Activated CD4-positive, alpha-beta T cell treated with anti-CD3 and anti-CD28 coated beads, Interleukin-2, amount 10 ng/mL, durations not matched to agents 24 days and 14 days (primary cell): Measurements from ENCODE around the gene CCDC73. TPM values are rescaled to one million over a fixed set of nuclear protein-coding genes. Genes with fewer than 3 reads are reported as not detected.
"Not testable (repeated sequence)": the region's sequence is repeated elsewhere in the genome, so short reads cannot be mapped to it uniquely, and the experiment has no call there.

ENCODE experiments used
- DNase-seq: peaks from one replicate; pipeline ENCODE4 v3.0.0; 2022
- H3K27ac Mint-ChIP-seq: one replicate; pipeline ENCODE4 v1.8.0; 2022; ENCODE audit warnings: mild to moderate bottlenecking, mixed read lengths
- H3K27me3 Mint-ChIP-seq: one replicate; pipeline ENCODE4 v1.8.0; 2022; ENCODE audit warnings: mixed read lengths
- H3K36me3 Mint-ChIP-seq: one replicate; pipeline ENCODE4 v1.8.0; 2022; ENCODE audit warnings: low read depth, mild to moderate bottlenecking, mixed read lengths
- H3K4me1 Mint-ChIP-seq: one replicate; pipeline ENCODE4 v1.8.0; 2021; ENCODE audit warnings: mixed read lengths
- H3K4me3 Mint-ChIP-seq: one replicate; pipeline ENCODE4 v1.8.0; 2022; ENCODE audit warnings: mild to moderate bottlenecking, moderate library complexity, mixed read lengths
- H3K9me3 Mint-ChIP-seq: one replicate; pipeline ENCODE4 v1.8.0; 2021; ENCODE audit warnings: mixed read lengths
- intact Hi-C: fragments of 100-400 bp; cut with micrococcal nuclease; formaldehyde crosslinking; loops from one replicate; pipeline ENCODE4 v1.15.1; 2023
- total RNA-seq: library from RNA; stranded (reverse); gene quantifications from 2 replicates; pipeline ENCODE4 v1.2.3, GENCODE V29; 2022

CCDC73 gene
- total RNA-seq, 1 donor from 2014 or later = not detected

DNA sequence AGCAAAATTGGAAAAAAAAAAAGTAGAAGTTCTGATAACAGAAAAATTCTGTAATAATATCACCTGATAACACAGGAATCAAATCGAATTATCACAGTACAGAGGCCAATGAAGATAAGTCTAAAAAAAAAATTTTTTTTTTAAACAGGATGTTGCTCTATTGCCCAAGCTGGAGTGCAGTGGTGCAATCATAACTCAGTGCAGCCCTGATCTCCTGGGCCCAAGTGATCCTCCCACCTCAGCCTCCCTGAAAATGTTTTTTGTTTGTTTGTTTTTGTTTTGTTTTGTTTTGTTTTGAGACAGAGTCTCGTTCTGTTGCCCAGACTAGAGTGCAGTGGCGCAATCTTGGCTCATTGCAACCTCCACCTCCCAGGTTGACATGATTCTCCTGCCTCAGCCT lies 29.2 kb upstream of the CCDC73 start:
- H3K36me3 Mint-ChIP-seq, H3K4me3 Mint-ChIP-seq, H3K27me3 Mint-ChIP-seq, H3K9me3 Mint-ChIP-seq, H3K4me1 Mint-ChIP-seq, H3K27ac Mint-ChIP-seq, DNase-seq: not testable (repeated sequence)
- intact Hi-C loops = loop anchor here (5.0 kb wide), 1 partner anchor 239 kb away; no protein-coding TSS in a partner anchor

DNA sequence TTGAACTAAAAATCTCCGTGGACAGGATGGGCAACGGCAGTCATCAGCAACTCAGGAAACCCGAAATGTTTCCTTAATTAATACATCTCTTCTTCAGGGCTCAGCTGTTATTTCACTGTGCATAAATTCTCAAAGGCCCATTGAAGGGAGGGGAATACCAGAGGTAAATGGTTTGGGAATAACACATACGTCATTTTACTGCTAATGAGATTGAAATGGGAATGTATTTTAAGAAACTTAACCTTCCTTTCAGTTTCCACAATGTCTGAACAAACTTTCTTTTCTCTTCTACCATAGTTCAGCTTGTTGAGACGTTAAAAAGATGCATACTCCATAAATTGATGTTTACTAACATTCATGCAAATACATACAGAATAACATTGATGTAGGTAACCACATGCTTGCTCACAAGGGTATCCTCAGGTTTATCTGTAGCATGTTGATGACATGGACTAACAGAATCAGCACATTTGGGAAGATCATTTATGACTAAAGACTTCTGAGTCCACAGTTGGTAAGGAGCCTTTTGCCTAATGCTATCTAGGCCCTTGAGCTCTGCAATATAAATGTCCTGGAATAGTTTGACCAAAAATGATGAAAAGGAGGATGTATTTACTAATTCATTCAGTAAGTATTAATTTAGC lies 27.6 kb upstream of the CCDC73 start:
- Mint-ChIP-seq H3K27me3 (no peaks in the 10 kb centered on the region), H3K27ac (peak overlapping the region; percentile 13), H3K4me3 (peak overlapping the region; percentile 17), H3K36me3 (no peaks in the 10 kb centered on the region), H3K4me1 (peaks cover 8% of the 10 kb centered on the region), H3K9me3 (no peaks in the 10 kb centered on the region)
- DNase-seq = no peak
- intact Hi-C loops = loop anchor here (1.0 to 5.0 kb wide), 2 partner anchors 7 to 240 kb away; partner anchors contain the start of gene PRRG4

DNA sequence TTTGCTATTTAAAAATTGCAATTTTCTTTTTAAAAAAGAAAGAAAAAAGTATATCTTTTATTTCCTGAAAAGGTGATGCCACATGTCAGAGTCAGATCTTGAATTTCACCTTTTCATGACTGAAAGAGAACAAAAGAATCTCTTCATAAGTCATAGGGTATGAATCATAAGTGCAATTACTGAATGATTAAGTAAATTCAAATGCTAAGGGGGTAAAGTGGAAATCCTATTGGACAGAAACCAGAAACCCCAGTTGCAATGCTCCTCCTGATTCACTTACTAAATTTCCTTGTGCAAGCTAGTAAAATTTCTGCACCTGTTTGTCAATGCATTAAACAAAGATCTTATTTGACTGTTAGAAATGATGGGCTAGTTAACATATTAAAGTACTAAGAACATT lies 27.1 kb upstream of the CCDC73 start:
- no peaks in the 10 kb centered on the region for H3K36me3 Mint-ChIP-seq
- H3K27ac Mint-ChIP-seq = peak overlapping the region; percentile 13
- H3K4me3 Mint-ChIP-seq = peak overlapping the region; percentile 17
- no peaks in the 10 kb centered on the region for H3K27me3 Mint-ChIP-seq
- DNase-seq = no peak
- H3K9me3 Mint-ChIP-seq = no peaks in the 10 kb centered on the region
- intact Hi-C loops = loop anchor here (1.0 to 5.0 kb wide), 2 partner anchors 8 to 241 kb away; partner anchors contain the start of gene PRRG4
- H3K4me1 Mint-ChIP-seq = peaks cover 8% of the 10 kb centered on the region

DNA sequence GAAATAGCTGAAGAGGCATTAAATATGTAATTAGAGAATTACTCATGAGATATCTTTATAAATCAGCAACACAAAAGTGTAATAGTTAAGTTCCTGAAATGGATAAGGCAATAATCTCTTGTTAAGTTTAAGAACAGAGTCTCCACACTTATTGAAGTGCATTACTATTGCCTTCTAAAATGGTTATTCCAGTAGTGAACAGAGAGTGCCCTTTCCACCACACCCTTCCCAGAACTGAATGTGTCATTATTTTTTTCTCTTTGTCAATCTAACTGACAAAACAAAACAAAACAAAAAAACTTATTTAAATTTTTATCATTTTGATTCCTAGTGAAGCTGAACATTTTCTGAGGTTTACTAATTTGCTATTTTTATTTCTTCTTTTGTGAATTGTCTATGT lies 26.0 kb upstream of the CCDC73 start:
- peaks cover 3% of the 10 kb centered on the region for H3K27me3 Mint-ChIP-seq
- no peak for DNase-seq
- peaks cover 8% of the 10 kb centered on the region for H3K4me1 Mint-ChIP-seq
- no peak overlapping the region for H3K4me3 Mint-ChIP-seq
- H3K9me3 Mint-ChIP-seq = no peaks in the 10 kb centered on the region
- no peaks in the 10 kb centered on the region for H3K36me3 Mint-ChIP-seq
- intact Hi-C loops = loop anchor here (5.0 kb wide), 1 partner anchor 242 kb away; no protein-coding TSS in a partner anchor
- H3K27ac Mint-ChIP-seq = no peak overlapping the region

DNA sequence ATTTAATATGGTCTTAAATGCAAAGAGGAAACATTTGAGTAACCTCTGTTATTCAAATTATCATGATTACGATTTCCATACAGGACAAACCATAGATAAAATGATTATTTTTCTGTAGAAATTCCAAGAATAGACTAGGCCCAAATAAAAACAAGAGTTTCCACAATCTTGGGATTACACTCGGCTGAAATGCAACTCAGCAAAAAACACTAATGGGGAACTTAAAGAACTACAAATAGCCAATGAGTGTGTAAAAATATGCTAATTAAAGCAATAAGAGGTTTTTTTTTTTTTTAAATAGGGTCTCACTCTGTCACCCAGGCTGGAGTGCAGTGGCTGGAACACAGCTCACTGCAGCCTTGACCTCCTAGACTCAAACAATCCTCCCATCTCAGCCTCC lies 24.7 kb upstream of the CCDC73 start:
- Mint-ChIP-seq H3K27ac (no peak overlapping the region), H3K9me3 (no peaks in the 10 kb centered on the region), H3K27me3 (peaks cover 5% of the 10 kb centered on the region), H3K4me3 (no peak overlapping the region), H3K36me3 (no peaks in the 10 kb centered on the region), H3K4me1 (peaks cover 8% of the 10 kb centered on the region)
- DNase-seq = no peak
- intact Hi-C loops = loop anchor here (10.0 kb wide), 1 partner anchor 506 kb away; no protein-coding TSS in a partner anchor

DNA sequence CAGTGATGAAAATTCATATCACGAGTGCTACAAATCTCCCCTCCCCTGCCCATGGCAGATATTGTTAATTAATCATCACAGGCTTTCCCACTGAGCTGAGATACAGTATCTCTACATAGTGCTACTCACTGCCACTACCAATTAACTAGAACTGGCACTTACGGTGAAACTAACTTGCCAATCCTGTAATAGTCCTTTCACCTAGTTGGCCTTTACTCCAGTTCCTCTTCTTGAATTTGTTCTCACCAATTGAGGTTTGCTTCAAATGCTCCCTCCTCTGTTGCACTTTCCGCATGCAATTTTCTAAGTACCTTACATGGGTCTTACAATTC lies 23.4 kb upstream of the CCDC73 start:
- Mint-ChIP-seq H3K27me3 (peaks cover 5% of the 10 kb centered on the region), H3K4me1 (peaks cover 8% of the 10 kb centered on the region), H3K9me3 (no peaks in the 10 kb centered on the region), H3K36me3 (no peaks in the 10 kb centered on the region), H3K4me3 (no peak overlapping the region), H3K27ac (no peak overlapping the region)
- intact Hi-C loops = loop anchor here (10.0 kb wide), 1 partner anchor 507 kb away; no protein-coding TSS in a partner anchor
- DNase-seq = no peak

DNA sequence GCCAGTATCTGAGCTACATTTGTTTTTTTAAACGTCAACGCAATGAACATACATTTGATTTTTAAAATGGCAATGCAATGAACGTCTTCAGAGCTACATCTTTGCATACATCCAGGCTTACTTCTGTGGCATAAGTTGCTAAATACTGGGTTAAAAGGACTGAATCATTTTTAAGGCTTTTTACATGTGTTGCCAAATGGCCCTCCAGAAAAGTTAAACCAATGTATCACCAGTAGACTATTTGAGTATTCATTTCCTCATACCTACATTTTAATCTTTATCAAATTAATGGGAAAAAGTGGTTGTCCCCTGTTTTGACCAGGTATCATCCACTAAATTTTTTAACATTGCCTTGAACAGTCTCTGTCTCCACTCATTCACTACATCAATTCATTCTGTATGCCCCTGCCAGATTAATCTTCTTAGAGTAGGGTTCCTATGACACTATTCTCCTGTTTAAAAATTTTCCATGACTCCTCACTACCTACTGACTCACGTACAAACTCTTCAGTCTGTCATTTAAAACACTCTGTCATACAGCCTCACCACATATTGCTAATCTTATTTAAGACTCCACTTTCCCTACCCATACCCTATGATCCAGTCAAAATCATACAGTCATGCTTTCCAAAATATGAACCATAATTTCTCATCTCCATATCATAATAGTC lies 22.9 kb upstream of the CCDC73 start:
- Mint-ChIP-seq H3K4me3 (no peak overlapping the region), H3K4me1 (peaks cover 8% of the 10 kb centered on the region), H3K27ac (no peak overlapping the region), H3K36me3 (no peaks in the 10 kb centered on the region), H3K9me3 (no peaks in the 10 kb centered on the region), H3K27me3 (peaks cover 5% of the 10 kb centered on the region)
- no peak for DNase-seq
- intact Hi-C loops = loop anchor here (10.0 kb wide), 1 partner anchor 507 kb away; no protein-coding TSS in a partner anchor

DNA sequence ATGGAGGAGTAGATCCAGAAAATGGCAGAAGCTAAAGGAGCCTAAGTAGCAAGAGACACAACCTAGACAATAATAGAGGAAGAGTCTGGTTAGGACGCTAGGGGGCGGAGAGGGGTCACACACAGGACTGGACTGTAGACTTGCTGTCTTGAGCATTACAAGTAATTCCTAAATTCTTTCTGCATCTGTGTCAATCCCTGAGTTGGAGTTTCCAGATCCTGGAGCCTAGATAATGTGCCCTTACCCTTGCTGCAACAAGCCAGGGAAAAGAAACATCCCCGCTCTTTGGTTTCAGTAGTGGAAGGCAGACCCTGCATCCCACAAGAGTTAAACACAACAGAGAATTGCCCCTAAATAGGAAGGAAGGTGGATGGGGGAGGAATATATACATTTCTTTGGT lies 14.9 kb upstream of the CCDC73 start:
- no peaks in the 10 kb centered on the region for H3K9me3 Mint-ChIP-seq
- DNase-seq = peak; percentile 85
- no peaks in the 10 kb centered on the region for H3K36me3 Mint-ChIP-seq
- no peaks in the 10 kb centered on the region for H3K4me1 Mint-ChIP-seq
- H3K4me3 Mint-ChIP-seq = no peak overlapping the region
- H3K27ac Mint-ChIP-seq = no peak overlapping the region
- intact Hi-C loops = loop anchor here (1.0 to 5.0 kb wide), 2 partner anchors 153 to 256 kb away; no protein-coding TSS in a partner anchor
- H3K27me3 Mint-ChIP-seq = peaks cover 9% of the 10 kb centered on the region

DNA sequence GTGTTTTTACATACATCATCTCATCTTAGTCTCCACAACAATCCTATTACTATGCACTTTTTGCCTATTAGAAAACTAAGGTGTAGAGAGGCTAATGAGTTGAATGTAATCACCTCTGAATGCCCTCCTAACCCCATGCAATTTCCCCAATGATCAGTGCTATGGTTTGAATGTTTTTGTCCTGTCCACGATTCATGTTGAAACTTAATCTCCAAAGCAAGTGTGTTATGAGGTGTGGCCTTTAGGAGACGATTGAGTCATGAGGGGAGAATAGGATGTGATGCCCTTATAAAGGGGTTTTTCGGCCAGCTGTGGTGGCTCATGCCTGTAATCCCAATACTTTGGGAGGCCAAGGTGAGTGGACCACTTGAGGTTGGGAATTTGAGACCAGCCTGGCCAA lies 2.0 kb upstream of the CCDC73 start:
- H3K9me3 Mint-ChIP-seq = no peaks in the 10 kb centered on the region

DNA sequence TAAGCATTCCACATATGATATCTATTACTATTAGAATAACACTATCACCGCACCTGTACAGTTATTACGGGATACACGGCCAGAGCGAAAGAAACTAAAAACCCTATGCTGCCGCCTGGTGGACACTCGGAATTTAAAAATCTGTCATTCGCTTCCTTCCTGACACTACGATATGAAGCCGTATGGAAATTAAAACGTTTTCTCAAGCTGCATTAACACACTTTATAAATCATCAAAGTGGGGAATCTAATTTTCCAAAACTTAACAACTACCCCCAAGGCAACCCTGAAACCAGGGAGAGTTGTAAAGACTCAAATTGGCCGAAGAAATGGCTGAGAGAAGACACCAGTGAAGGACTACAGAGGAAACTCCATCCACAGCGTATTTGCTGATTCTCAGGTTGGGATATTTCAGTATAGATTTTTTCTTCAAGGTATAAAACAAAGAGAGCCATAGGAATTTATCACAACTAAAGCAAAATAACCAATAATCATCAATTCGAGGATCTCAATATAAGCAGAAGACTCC lies 1.4 kb downstream of the CCDC73 start:
- intact Hi-C loops = loop anchor here (1.0 to 10.0 kb wide), 5 partner anchors 44 to 470 kb away; partner anchors contain the start of genes EIF3M and WT1
- Mint-ChIP-seq H3K27me3 (peaks cover 21% of the 10 kb centered on the region), H3K36me3 (no peaks in the 10 kb centered on the region), H3K9me3 (no peaks in the 10 kb centered on the region), H3K4me1 (peaks cover 4% of the 10 kb centered on the region), H3K4me3 (peak overlapping the region; percentile 60), H3K27ac (no peak overlapping the region)
- peak; percentile 88 for DNase-seq

More for the DNA sequence above, 2.0 kb upstream of the CCDC73 start:
- H3K36me3 Mint-ChIP-seq = no peaks in the 10 kb centered on the region
- no peak overlapping the region for H3K27ac Mint-ChIP-seq
- H3K27me3 Mint-ChIP-seq = peaks cover 11% of the 10 kb centered on the region
- no peak overlapping the region for H3K4me3 Mint-ChIP-seq
- intact Hi-C loops = loop anchor here (10.0 kb wide), 1 partner anchor 212 kb away; the partner anchor contains the start of gene EIF3M
- no peak for DNase-seq
- H3K4me1 Mint-ChIP-seq = peaks cover 4% of the 10 kb centered on the region

DNA sequence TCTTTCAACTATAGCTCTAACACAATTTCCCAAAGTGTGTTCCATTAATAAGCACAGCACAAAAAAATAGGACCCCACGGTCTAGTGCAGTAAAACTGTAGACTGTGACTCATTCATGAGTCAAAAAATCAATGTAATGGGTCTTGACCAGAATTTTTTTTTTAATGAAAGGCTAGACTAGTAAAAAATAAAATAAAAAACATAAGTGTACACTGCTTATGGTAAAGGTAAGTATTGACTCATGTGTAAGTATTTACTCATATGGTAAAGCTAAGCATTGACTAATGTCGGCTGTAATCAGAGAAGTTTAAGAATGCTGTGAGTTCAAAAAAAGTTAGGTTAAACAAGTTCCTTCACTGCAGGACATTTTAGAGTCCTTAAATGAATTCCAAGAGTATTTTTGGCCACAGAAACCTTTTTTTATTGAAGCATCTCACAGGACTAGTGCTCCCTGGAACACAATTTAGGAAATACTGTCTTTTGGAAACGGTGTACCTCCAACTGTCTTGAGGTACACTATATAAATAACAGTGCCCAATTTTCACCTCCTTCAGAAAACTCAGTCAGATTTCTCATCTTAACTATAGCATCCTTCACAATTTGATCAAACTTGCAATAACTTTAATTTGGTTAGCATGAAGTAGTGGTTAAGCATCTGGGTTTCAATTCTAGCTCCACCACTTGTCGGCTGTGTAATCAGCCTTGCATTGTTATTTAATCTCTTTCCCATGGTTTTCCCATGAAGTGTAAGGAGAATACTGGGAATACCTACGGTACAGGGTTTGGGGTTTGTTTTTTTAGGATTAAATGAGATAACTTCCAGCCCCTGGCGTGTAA lies 2.1 kb downstream of the CCDC73 start:
- Mint-ChIP-seq H3K4me1 (peaks cover 4% of the 10 kb centered on the region), H3K36me3 (no peaks in the 10 kb centered on the region), H3K9me3 (no peaks in the 10 kb centered on the region), H3K27me3 (peaks cover 21% of the 10 kb centered on the region), H3K4me3 (no peak overlapping the region), H3K27ac (no peak overlapping the region)
- intact Hi-C loops = loop anchor here (2.0 to 10.0 kb wide), 3 partner anchors 44 to 355 kb away; partner anchors contain the start of genes EIF3M and WT1
- DNase-seq = no peak

DNA sequence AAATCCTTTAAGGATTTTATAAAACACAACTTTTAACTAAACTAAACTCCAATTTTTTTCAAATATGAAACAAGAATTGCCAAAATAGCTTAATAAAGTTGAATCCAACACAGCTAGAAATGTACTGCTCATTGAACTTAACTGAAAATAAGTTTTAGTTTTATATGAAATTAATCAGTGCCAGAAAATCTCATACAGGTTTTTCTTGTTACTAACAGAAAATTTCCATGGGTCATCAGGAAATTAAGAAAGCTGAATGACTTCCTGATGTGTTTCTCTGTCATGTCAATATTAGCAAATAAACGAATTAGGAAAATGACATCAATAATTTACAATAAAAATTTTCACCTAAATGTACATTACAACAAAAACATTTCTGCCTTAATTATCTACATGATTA lies 3.5 kb downstream of the CCDC73 start:
- no peak overlapping the region for H3K4me3 Mint-ChIP-seq
- no peak overlapping the region for H3K27ac Mint-ChIP-seq
- intact Hi-C loops = loop anchor here (5.0 to 10.0 kb wide), 2 partner anchors 206 to 354 kb away; partner anchors contain the start of genes EIF3M and WT1
- no peaks in the 10 kb centered on the region for H3K9me3 Mint-ChIP-seq
- H3K27me3 Mint-ChIP-seq = peaks cover 21% of the 10 kb centered on the region
- DNase-seq = no peak
- H3K4me1 Mint-ChIP-seq = peaks cover 4% of the 10 kb centered on the region
- H3K36me3 Mint-ChIP-seq = no peaks in the 10 kb centered on the region

DNA sequence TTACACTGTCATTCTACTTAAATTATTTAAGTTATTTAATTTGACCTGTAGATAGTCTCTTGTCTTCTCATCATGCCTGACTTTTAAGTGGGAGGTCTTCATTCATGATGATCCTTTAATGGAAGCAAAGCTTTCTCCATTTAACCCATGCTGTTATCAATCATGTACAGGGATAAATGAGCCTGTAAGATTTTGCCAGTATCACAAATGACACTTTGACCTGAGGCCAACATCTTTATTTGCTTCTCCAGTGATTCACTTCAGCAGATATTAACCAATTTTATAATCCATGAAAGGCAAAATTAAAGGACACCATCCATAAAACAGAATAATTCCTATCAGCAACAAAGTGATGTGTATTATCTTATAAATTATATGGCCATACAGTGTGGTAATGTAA lies 7.7 kb downstream of the CCDC73 start:
- peaks cover 19% of the 10 kb centered on the region for H3K27me3 Mint-ChIP-seq
- DNase-seq = no peak

More for the DNA sequence above, 7.7 kb downstream of the CCDC73 start:
- no peak overlapping the region for H3K4me3 Mint-ChIP-seq
- H3K27ac Mint-ChIP-seq = no peak overlapping the region
- H3K4me1 Mint-ChIP-seq = no peaks in the 10 kb centered on the region
- H3K9me3 Mint-ChIP-seq = no peaks in the 10 kb centered on the region
- H3K36me3 Mint-ChIP-seq = no peaks in the 10 kb centered on the region
- intact Hi-C loops = no loop called here
